GM18868 (cell line): ENCODE measurements around the gene HDAC5.
A peak's percentile ranks its signal among the peaks of the same experiment; 100 is the strongest.
"Not testable (repeated sequence)": the region's sequence is repeated elsewhere in the genome, so short reads cannot be mapped to it uniquely, and the experiment has no call there.

Experiments used
- ATAC-seq: cut with Tn5 transposase; IDR thresholded peaks from one replicate; pipeline ENCODE4 v1.9.1; 2021; ENCODE audit warnings: mild to moderate bottlenecking, moderate library complexity; ENCODE audit not compliant: unreplicated experiment

The HDAC5 gene

GRCh38 chr17:44133918-44134476 is 10.6 kb upstream of the HDAC5 start:
- ATAC-seq, result no peak

DNA sequence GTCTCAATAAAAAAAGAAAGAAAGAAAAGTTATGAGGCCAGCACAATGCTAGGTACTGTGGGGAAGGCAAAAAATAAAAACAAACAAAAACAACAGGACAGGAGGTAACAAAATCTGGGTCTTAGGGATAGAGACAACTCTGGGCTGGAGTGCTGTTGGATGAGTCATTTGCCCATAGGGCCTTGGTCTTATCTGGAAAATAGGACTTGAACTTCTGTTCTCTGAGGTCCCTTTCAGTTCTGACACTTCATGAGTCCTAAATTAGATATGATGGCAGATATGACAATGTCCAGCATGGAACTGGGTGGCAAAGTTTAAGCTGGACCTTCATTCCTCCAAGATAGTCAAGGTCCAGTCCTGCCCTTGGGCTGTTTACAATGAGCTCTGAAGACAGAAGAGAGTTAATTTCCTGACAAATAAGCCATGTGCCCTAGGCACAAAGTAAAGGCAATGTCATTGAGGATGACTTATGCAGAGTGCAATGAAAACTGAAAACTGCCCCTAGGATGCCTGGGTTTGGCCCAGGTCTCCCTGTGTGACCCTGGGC is 8.9 kb upstream of the HDAC5 start:
- ATAC-seq, result no peak

DNA sequence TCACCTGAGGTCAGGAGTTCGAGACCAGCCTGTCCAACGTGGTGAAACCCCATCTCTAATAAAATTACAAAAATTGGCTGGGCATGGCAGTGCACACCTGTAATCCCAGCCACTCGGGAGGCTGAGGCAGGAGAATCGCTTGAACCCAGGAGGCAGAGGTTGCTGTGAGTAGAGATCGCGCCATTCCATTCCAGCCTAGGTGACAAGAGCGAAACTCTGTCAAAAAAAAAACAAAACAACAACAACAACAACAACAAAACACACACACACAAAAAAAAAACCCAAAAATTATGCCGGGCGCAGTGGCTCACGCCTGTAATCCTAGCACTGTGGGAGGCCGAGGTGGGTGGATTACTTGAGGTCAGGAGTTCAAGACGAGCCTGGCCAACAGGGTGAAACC is 7.9 kb upstream of the HDAC5 start:
- ATAC-seq, result not testable (repeated sequence)

- no peak for ATAC-seq
Measured at GRCh38 chr17:44130693-44131349, 7.4 kb upstream of the HDAC5 start.

DNA sequence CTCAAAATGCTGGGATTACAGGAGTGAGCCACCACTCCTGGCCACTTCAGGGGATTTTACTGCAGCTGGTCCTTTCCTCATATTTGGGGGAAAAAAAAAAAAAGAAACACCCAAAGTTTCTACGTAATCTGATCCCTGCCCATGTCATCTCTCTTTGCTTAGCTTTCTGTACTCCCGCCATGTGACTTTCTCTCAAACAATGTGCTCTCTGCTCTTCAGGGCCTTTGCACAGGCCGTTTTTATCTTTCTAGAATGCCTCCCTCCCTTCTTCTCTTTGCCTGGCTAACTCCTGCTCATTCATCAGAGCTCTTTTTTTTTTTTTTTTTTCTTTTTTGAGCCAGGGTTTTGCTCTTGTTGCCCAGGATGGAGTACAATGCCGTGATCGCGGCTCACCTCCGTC is 4.9 kb upstream of the HDAC5 start:
- no peak for ATAC-seq

- no peak for ATAC-seq
Measured at GRCh38 chr17:44124118-44124438, 637 bp upstream of the HDAC5 start.

GRCh38 chr17:44122816-44123355 is 555 bp downstream of the HDAC5 start:
- peak; percentile 16 for ATAC-seq

DNA sequence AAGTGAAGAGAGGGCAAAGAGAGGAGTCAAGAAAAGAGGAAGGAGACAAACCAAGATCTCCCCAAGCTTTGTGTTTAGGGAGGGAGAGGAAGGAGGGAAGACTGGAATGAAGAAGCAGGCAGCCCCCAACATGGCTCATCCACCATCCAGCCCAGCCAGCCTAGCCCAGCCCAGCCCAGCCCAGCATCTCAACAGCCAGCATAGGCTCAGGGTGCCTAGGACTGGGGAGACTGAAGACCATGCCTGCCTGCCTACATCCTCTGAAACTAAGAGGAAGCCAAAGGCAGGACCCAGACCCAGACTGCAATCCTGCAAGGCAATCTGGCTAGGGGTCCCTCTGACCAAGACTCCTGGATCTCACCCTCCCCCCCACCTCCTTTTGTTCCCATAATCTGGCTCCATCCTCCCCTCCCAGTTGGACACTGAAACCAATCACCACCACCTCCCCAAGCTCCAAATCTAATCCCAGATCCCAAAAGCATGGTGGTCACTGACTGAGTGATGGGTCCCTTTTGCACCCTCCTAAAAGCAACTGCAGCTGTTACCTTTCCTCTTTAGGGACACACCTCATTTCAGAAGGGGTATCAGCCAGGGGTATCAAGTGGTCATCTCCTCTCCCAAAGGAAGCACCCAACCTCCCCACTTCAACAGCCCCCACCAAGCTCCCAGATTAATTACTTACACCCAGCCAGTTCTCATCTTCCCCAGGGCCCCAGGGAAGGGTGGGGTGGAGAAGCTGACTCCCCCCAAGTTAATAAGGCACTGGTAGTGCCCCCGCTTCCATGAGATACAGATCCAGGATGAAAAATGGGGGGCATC is 1.2 kb downstream of the HDAC5 start:
- ATAC-seq, result no peak

DNA sequence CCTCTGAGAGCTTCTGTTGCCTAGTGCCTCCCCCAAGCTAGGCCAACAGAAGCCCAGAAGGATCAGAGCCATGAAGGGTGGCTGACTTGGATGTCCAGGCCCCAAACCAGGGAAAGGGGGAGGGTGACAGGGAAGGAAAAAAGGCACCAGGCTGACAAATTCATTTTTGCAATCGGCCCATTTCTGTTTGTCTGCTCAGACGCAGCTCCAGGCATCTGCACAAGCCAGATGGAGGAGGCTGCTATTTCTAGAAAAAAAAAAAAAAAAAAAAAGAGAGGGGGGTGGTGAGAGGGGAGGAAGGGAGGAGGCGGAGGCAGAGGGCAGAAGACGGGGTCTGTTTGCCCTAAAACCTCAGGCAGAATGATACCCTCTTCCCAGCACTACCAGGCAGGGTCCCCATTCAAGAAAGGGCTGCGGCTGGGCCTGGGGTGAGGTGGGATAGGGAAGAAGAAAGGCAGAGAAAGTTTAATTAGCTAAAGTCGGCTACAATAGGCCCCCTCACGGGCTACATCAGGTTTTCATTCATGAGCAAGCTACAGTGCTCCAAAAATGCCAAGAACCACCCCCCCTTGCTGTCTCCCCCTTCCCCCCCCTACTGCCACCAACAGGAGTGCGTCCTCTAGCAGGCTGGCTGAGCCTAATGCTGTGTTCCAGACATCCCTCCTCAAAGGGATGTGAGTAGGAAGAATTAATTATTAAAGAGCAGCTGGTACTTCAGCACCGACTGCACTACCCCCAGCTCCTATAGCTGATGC is 2.4 kb downstream of the HDAC5 start:
- no peak for ATAC-seq

GRCh38 chr17:44120281-44120680 is 3.2 kb downstream of the HDAC5 start:
- ATAC-seq, result not testable (repeated sequence)

- ATAC-seq, result no peak
Measured at GRCh38 chr17:44119798-44120197, 3.6 kb downstream of the HDAC5 start.

DNA sequence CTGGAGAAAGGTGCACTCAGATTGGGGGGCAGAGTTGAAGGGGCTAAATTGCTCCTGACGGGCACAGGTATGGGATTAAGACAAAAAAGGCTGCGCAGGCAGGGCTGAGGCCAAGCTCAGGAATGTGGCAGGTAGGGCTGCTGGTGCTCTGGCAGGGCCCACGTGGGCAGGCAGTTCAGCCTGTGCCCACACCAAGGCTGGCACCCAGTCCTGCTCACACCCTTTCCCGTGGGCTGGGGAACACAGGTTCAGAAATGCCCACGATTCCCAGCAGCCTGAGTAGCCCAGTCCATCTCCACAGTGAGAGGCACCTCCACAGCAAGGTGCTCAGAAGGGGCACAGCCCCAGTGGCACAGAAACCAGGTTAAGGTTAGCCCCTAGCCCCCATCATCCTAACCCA is 4.4 kb downstream of the HDAC5 start:
- ATAC-seq, result no peak

DNA sequence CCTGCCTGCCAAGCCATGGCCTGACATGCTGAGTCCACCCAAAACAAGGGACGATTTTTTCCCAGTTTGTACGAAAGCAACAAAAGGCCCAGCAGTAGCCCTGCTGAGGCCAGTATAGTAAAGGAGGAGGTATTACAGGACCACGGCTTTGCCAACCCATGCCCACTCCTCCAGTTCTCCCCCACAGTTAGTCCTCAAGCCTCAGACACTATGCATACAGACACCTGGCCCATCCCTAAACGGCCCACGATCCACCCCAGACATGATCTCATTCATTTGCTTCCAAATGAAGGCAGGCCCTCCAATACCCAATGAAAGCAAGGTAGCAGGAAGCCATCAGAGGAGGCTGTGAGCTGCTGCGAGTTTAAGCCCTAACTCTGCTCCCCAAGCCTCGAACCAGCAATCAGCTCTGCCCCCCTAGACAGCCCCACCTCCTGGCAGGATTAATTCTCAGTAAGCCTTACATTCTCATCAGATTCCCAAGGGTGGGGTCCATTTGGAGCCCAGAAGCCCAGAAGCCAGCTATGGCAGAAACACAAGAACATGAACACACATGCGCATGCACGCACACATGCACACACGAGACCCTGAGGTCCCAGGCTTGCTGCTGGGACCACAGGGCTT is 4.9 kb downstream of the HDAC5 start:
- no peak for ATAC-seq

DNA sequence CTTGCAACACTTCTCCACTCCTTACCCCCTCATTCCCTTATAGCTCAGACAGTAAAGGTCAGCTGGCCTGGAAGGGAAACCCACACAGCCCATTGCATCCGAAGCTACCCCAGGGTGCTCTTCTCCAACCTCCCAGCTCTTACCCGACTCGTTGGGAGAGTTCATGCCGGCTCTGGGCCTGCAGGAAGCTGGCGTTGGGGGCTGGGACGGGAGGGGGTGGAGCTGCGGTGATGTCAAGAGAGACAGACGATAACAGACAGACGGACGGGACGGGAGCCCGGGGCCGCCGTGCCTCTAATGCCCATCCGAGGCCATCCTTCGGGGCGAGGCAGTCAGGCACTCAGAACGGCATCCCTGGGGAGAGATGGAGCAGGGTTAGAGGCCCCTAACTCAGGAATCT is 6.1 kb downstream of the HDAC5 start:
- no peak for ATAC-seq

GRCh38 chr17:44115585-44116415 is 7.6 kb downstream of the HDAC5 start:
- ATAC-seq, result no peak

DNA sequence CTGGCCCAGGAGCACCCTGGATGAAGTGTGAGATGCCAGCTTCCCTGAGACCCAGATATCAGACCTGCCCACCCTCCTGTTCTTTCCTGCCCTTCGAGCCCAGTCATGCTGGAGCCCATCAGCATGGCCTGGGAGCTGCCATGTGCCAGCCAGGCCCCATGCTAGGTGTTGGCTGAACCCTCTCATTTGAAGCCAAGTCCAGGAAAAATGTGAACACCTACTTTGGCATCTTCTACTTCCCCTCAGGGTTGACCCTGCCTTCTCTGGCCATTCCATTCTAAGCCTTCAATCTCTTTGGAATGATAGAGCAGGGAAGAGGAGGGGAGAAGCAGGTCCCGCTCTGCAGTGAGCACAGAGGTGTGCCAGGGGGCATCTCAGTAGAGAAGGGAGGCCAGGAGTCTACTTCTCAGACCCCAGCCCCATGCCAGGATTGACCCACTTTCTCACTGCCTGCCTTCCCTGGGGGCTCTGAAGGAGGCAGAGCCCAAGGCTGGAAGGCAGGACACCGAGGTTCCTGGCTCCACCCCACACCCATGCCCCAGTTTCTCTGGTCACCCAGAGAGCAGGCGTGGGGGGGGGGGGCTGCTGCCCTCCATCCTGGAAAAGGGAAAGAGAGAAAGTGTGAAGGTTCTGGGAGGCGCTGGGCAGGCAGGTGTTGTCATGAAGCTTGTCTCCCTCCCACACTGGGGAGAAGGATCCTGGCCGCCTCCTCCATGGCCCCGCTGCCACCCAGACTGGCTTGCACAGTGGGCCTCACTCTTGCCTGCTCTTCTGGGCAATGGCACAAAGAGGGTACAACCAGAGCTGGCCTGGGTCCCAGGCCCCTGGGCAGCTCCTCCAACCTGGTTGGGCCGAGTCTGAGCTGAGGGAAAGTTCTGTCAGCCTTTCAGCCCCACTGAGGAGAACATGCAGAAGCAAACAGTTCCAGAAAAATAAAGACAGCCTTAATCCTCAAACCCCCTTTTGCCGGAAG is 9.3 kb downstream of the HDAC5 start:
- no peak for ATAC-seq

GRCh38 chr17:44113382-44113781 is 10.1 kb downstream of the HDAC5 start:
- no peak for ATAC-seq
